ENCODE data around the gene ZNF106. TPM values are rescaled to one million over a fixed set of nuclear protein-coding genes. Genes with fewer than 3 reads are reported as not detected.

The ZNF106 gene
- total and polyA plus RNA-seq, 12 donors: 5.8 to 77.7 (median 58.4) TPM

DNA sequence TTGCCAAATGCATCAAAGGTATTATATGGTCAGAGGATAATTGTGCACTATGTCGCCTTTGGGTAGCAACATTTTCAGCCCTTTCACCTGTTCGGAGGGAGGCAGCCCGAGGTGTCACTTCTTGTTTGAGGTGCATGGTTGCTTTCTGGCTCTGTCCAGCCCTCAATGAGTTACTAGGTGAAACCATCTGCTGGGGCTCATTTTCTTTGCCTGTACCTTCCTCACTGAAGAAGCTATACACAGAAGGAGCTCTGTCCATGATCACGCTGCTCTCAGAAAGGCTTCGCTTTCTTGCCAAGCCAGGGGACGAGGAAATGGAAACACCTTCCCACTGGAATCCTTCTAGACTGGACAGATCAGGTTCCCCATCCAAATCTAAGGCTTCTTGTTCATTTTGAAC is 42.7 kb downstream of the ZNF106 start:
- 97 to 100% (median 98%) methylated on average over 5 to 6 of the region's 6 CpGs for WGBS, 4 donors
- peaks cover 0 to 74% of the 10 kb centered on the region in 2 donors for H3K36me3 ChIP-seq (replicated peaks in 1 of 2)
- no peak overlapping the region for H3K4me3 ChIP-seq
- DNase-seq: no peak
- no peaks in the 10 kb centered on the region for H3K4me1 ChIP-seq (replicated peaks in 1 of 2)
- no peaks in the 10 kb centered on the region for H3K27me3 ChIP-seq
- TF ChIP-seq POLR2A (IDR thresholded peaks at IDR 0.05) (no peak), CTCF (IDR thresholded peaks at IDR 0.05) (no peak)
- no peaks in the 10 kb centered on the region for H3K9me3 ChIP-seq (replicated peaks in 1 of 3)
- H3K27ac ChIP-seq: no peak overlapping the region
- intact Hi-C loops (cut with DNase I): no loop called here

DNA sequence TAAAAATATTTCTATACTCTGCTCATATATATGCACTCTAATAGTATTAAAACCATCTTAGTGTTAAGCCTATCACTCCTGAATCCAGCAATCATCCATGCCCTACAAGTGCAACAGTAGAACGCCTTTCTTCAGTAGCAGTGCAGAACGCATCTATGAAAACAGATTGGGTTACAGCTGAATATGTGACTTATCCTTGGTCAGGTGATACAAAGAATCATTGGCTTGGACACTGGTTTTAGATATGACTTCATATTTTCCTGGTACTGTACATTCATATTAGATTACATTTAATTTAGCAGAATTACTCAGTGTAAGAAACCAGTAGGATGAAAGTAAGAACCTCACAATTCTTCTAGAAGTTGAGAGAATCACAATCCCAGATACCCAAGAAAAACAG is 43.3 kb downstream of the ZNF106 start:
- Histone ChIP-seq H3K4me3 (no peak overlapping the region), H3K4me1 (replicated peaks in 1 of 2) (no peaks in the 10 kb centered on the region), H3K36me3 (replicated peaks in 1 of 2) (peaks cover 0 to 74% of the 10 kb centered on the region in 2 donors), H3K9me3 (replicated peaks in 1 of 3) (no peaks in the 10 kb centered on the region), H3K27me3 (no peaks in the 10 kb centered on the region), H3K27ac (no peak overlapping the region)
- WGBS, 4 donors: 89 to 97% (median 95%) methylated on average over 2 of the region's 2 CpGs
- no peak for DNase-seq
- intact Hi-C loops (cut with DNase I): no loop called here
- TF ChIP-seq POLR2A (IDR thresholded peaks at IDR 0.05) (no peak), CTCF (IDR thresholded peaks at IDR 0.05) (no peak)

- TF ChIP-seq POLR2A (IDR thresholded peaks at IDR 0.05) (no peak), CTCF (IDR thresholded peaks at IDR 0.05) (no peak)
- Histone ChIP-seq H3K9me3 (replicated peaks in 1 of 3) (no peaks in the 10 kb centered on the region), H3K4me3 (no peak overlapping the region), H3K27ac (no peak overlapping the region), H3K4me1 (replicated peaks in 1 of 2) (no peaks in the 10 kb centered on the region), H3K27me3 (no peaks in the 10 kb centered on the region), H3K36me3 (replicated peaks in 1 of 2) (peaks cover 0 to 74% of the 10 kb centered on the region in 2 donors)
- no peak for DNase-seq
- intact Hi-C loops (cut with DNase I): no loop called here
Measured at GRCh38 chr15:42445551-42445950, 45.4 kb downstream of the ZNF106 start.

- Histone ChIP-seq H3K9me3 (replicated peaks in 1 of 3) (no peaks in the 10 kb centered on the region), H3K4me3 (no peak overlapping the region), H3K36me3 (replicated peaks in 1 of 2) (peaks cover 0 to 65% of the 10 kb centered on the region in 2 donors), H3K27ac (no peak overlapping the region), H3K4me1 (replicated peaks in 1 of 2) (no peaks in the 10 kb centered on the region), H3K27me3 (no peaks in the 10 kb centered on the region)
- DNase-seq: peak in 1 of 7 donors; percentile 23
- intact Hi-C loops (cut with DNase I): no loop called here
- no peak for TF ChIP-seq CTCF (IDR thresholded peaks at IDR 0.05)
- no peak for TF ChIP-seq POLR2A (IDR thresholded peaks at IDR 0.05)
- WGBS, 4 donors: 88 to 92% (median 89%) methylated on average over 5 of the region's 5 CpGs
Measured at GRCh38 chr15:42444415-42445063, 46.4 kb downstream of the ZNF106 start.

All from adrenal gland (tissue), 12 donors.